HG02610 (cell line): ENCODE results near the gene CFAP77.

Experiments
- ATAC-seq: cut with Tn5 transposase; IDR thresholded peaks from one replicate; pipeline ENCODE4 v1.9.1; 2021; ENCODE audit warnings: mild to moderate bottlenecking, moderate library complexity; ENCODE audit not compliant: unreplicated experiment

Gene CFAP77

DNA sequence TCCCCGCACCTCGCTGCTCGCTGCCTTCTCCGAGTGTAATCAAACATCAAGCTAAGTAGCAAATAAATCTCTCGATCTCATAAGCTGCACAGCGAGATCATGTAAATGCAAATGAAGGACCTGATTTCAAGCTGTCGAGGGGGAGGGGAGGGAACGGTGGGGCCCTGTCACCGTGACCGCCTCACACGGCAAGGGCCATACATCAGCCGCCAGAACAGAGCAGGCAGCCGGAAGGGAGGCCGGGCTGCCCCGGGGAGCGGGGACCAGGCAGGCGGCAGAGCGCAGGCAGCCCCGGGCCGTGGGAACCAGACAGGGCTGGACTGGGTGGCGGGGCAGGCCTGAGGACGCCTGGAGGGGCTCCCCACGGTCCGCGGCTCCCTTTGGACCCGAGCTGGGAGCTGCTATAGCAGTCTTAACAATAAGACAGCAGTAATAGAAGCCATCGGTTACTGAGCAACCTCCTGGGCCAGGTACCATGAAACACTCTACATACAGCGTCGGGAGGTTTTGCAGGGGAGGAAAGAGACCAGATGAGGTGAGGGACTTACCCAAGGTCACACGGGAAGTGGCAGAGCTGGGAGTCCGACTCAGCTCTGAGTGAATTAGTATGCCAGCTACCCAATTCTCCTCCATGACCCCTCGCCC, 76.8 kb downstream of the CFAP77 start:
- no peak for ATAC-seq

- ATAC-seq: no peak
Observed at GRCh38 chr9:132487351-132487791, 77.4 kb downstream of the CFAP77 start.

DNA sequence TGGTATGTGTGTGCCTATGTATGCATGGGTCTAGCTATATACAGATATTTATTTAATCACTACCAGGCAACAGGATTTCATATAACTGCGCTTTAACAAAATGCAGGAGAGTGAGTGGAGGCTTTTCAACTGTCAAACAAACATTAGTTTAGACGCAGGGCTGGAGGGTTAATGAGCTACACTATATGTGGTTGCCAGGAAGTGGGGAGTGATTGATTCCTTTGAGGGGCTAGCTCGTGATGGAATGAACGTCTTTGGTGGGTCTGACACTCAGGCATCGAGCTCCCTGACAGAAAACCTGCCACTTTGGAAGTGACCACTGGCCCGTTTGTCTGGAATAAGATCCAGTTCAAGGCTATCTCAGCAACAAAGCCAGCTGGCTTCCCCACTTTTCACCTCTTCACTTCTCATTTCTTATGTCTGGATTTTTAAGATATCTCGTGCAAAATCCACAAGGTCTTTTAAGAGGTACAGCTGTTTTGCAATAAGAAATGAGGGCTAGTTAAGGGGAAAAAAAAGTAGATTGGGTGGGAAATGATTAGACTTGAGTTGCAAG, 78.0 kb downstream of the CFAP77 start:
- no peak for ATAC-seq

DNA sequence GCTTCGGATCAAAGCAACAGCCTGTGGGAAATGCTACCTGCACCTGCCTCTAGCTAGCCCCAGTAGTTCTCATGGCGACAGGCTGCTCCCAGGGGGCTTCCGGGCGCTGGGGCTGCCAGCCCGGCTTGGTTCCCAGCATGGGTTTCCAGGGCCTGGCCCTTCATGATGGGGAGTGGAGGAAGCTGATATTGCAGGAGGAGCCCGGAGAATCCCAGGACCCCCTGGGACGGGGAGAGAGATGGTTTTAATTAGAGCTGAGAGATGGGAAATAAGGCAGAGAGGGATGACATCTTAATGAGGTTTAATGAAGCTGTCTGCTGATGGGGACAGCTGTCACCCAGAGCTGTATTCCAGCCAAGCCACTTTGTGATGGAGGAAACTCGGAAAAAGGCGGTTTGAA, 78.6 kb downstream of the CFAP77 start:
- ATAC-seq: no peak

- ATAC-seq: no peak
Observed at GRCh38 chr9:132489536-132489935, 79.5 kb downstream of the CFAP77 start.

GRCh38 chr9:132494857-132495256, 84.8 kb downstream of the CFAP77 start:
- no peak for ATAC-seq

- ATAC-seq: no peak
Observed at GRCh38 chr9:132497731-132498130, 87.7 kb downstream of the CFAP77 start.

GRCh38 chr9:132498531-132499210, 88.7 kb downstream of the CFAP77 start:
- no peak for ATAC-seq

DNA sequence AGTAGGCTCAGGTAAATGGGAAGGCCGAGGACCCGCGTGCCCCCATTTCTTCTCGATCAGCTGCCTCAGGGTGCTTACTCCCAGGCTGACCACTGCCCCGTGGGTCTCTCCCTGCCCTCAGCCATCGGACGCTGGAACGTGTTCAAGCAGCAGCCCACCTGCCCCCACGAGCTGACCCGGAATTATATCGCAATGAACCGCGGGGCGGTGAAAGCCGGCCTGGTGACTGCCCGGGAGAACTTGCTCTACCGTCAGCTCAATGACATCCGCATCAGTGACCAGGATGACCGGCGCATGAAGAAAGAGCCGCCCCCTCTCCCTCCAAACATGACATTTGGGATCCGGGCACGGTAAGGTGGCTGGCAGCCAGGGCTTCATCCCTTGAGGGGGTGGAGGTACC, 89.2 kb downstream of the CFAP77 start:
- no peak for ATAC-seq

DNA sequence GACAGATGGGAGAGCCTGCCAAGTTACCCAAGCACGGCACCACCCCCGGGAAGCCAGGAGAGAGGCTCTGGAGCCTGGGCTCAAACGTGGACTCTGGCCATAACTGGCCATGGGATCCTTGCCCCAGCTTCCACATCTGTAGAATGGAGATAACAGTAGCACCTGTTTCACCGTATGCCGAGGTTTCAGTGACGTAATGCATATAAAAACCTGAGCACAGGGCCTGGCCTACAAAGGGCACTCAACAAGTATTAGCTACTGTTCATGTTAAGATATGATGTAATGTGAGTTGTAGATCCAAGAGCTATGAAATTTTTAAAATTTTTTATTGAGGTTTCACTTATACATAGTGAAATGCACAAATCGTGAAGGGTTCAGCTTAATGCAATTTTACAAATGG, 90.2 kb downstream of the CFAP77 start:
- ATAC-seq: no peak

DNA sequence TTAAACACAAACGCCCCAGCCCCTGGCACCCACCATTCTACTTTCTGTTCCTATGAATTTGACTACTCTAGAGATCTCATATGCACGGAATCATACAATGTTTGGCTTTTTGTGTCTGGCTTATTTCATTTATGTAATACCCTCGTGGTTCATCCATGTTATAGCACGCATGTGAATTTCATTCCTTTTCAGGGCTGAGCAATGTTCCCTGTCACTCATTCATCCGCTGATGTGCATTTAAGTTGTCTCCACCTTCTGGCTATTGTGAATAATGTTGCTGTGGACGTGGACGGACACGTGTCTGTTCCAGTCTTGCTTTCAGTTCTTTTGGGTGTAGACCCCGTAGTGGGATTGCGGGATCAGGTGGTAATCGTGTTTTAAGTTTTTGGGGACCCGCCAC, 92.5 kb downstream of the CFAP77 start:
- ATAC-seq: no peak

DNA sequence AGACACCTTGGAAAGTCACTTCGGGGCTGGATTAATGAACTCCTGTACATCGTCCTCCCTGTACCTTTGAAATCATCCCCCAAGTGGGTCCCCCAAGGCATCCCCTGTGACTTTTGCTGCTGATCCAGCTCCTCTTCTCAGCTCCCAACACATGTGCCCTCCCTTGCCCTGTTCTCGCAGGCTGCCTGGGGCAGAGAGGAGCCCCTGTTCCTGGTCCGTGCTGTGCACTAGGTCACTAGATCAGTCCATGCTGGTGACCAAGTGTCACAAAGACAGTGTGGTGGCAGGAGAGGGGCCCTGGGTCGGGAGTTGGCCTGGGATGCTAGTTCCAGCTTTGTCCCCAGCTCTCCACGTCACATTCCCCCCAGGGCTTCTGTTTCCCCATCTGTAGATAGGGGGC, 93.1 kb downstream of the CFAP77 start:
- no peak for ATAC-seq

- no peak for ATAC-seq
Observed at GRCh38 chr9:132504488-132504887, 94.5 kb downstream of the CFAP77 start.

DNA sequence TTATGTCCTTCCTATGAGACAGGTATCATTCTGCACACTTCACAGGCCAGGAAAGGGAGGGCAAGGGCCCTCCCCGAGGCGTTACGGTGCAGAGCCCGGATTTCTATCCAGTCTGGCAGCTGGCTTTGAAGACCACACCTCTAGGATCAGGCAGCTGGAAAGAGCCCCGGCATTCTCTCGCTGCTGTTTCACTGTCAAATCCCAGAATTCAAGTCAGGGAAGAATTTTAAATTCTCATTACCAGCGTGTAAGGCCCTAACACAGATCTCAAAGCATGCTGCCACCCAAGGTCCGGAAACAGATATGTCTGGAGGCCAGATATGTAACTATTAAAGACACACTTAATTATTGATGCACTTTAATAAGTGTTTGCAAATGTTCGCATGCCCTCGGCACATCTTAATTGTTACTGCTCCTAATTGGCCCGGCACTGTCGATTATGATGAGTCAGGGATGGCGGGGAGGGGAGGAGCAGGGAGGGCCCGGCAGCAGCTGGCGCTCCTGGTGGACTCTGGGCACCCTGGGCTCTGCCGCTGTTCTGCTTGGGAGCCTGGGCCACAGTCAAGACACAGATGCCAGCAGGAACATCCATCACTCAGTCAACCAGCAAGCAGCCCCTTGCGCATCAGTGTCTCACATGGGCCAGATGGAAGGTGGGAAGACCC, 96.1 kb downstream of the CFAP77 start:
- ATAC-seq: no peak

- ATAC-seq: no peak
Observed at GRCh38 chr9:132506977-132507669, 97.1 kb downstream of the CFAP77 start.

- no peak for ATAC-seq
Observed at GRCh38 chr9:132507670-132508469, 97.9 kb downstream of the CFAP77 start.

DNA sequence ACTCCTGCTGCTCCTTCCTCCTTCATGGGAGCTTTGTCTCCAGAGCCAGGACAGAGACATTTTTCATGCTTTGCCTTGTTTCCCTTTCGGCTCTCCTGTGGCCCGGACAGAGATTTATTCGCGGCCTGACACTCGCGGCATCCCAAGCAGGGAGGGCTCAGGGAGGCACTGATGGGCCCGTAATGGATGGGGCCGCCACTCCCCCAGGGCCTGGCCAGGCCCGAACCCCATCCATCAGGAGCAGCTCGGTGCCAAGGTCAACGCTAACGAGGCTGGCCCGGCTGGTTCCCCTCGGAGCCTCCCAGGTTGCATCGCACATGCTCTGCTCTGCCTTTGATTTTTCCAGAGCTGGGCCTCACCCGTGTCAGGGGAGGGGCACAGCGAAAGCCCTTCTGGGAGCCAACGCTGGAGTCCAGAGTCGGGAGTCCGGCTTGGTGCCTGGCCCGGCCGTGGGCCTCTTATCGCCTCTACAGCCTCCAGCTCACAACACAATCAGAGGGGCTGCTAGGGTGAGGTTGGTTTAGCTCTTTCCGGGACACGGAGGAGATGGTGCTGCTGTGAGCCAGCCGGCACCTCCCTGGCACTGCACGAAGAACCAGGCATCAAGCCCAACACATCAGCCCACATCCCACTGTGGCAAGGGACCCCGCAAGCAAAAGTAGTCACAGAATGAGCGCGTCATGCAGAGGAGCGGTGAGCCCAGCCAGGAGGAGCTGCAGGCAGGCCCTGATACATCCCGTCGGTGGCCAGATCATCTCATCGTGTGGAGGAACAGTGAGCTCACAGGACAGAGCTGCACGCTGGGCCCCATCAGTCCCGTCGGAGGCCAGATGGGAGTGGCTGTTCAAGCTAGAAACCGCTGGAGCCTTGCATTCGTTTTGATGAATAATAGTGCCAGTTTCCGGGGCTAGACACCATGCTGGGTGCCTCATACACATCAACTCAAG, 100.2 kb downstream of the CFAP77 start:
- no peak for ATAC-seq

DNA sequence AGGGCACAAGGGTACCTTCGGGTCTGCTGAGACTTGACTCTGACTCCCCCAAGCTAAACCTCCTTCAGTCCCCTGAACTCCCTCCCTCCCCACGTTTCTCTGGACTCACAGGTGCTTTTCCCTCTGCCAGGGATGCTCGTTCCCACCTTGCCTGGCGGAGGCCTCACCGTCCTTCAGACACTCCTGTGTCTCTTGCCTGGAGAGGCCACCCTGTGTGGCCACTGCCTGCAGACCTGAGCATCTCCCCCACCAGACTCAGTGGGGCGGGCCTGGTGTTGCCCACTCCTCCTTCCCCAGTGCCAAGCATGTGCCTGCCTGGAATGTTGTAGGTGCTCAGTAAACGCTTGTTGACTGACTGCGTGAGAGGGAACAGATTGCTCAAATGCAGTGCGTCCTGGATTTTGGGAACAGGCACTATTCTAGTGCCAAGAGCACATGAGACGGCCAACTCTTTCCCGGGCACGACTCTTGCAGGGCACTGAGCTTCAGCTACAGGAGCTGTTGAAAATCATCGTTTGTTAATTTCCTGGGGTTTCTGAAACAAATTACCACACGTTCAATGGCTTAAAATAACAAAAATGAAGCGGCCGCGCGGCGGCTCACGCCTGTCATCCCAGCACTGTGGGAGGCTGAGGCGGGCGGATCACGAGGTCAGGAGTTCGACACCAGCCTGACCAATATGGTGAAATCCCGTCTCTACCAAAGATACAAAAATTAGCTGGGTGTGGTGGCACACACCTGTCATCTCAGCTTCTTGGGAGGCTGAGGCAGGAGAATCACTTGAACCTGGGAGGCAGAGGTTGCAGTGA, 101.4 kb downstream of the CFAP77 start:
- no peak for ATAC-seq

GRCh38 chr9:132513416-132513815, 103.4 kb downstream of the CFAP77 start:
- ATAC-seq: no peak
